Kidney (tissue), 14 donors: Measurements from ENCODE around the gene SDC4. TPM values are rescaled to one million over a fixed set of nuclear protein-coding genes. Genes with fewer than 3 reads are reported as not detected.
A peak's percentile ranks its signal among the peaks of the same experiment; 100 is the strongest.

Experiments
- DNase-seq, 5 donors: peaks; one replicate each; pipeline ENCODE4 v3.0.0-alpha.2; 2013 to 2020
- FAIRE-seq: peaks from 2 replicates; lab custom pipeline; 2012; peaks lifted over from hg19 to GRCh38; lab: Jason Lieb, UNC
- H3K27ac ChIP-seq, 2 donors: one replicate each; pipeline ENCODE4 v1.7.0; 2013; ENCODE audit warnings: low read depth in 2 of 2, low read length in 2 of 2, inconsistent platforms in 1 of 2
- H3K27me3 ChIP-seq: one replicate; pipeline ENCODE4 v1.7.1; 2013; ENCODE audit warnings: low read length, inconsistent platforms; ENCODE audit not compliant: control insufficient read depth, insufficient read depth
- H3K36me3 ChIP-seq, 3 donors: one replicate each; pipeline versions ENCODE4 v1.7.0 to v1.7.1; 2013; ENCODE audit warnings: low read length in 3 of 3, control low read depth in 1 of 3, inconsistent platforms in 1 of 3; ENCODE audit not compliant: insufficient read depth in 3 of 3, control insufficient read depth in 2 of 3
- H3K4me1 ChIP-seq, 3 donors: one replicate each; pipeline versions ENCODE4 v1.7.0 to v1.7.1; 2013; ENCODE audit warnings: low read length in 3 of 3, inconsistent platforms in 1 of 3, low read depth in 1 of 3; ENCODE audit not compliant: control insufficient read depth in 2 of 3, insufficient read depth in 2 of 3
- H3K4me3 ChIP-seq, 3 donors: one replicate each; pipeline versions ENCODE4 v1.7.0 to v1.8.1; 2013; ENCODE audit warnings: low read length in 3 of 3, control low read depth in 1 of 3, inconsistent platforms in 1 of 3
- H3K9ac ChIP-seq, 3 donors: one replicate each; pipeline versions ENCODE4 v1.7.0 to v1.7.1; 2013; ENCODE audit warnings: low read length in 3 of 3, control low read depth in 1 of 3, inconsistent platforms in 1 of 3
- H3K9me3 ChIP-seq, 3 donors: one replicate each; pipeline versions ENCODE4 v1.7.0 to v1.7.1; 2013; ENCODE audit warnings: low read length in 3 of 3, control low read depth in 1 of 3, inconsistent platforms in 1 of 3; ENCODE audit not compliant: control insufficient read depth in 2 of 3, insufficient read depth in 1 of 3
- intact Hi-C: fragments of 100-400 bp; cut with DNase I; formaldehyde crosslinking; loops from one replicate; pipeline ENCODE4 v1.11.1; 2022
- polyA plus RNA-seq: library from polyadenylated mRNA; stranded (reverse); fragments of 350-450 nt; fragmentation: Illumina TruSeq; extraction: RNeasy Lipid Tissue Mini Kit (QIAGEN cat#74804); gene quantifications from one replicate; pipeline ENCODE4 v1.2.3, GENCODE V29; 2014; ENCODE audit warnings: low read depth, low replicate concordance; ENCODE audit not compliant: insufficient read depth
- total RNA-seq: library from RNA; stranded (reverse); fragmentation: NEBNext Ultra II Directional; extraction: Animal tissue kit (Norgen Biotek cat#: 25700); gene quantifications from one replicate; pipeline ENCODE4 v1.2.1, GENCODE V29; 2021
- TF ChIP-seq, protein P1 (sequence below): IDR thresholded peaks from 3 replicates; pipeline ENCODE4 v1.5.1; 2012; ENCODE audit warnings: mild to moderate bottlenecking, moderate library complexity, borderline replicate concordance; ENCODE audit not compliant: insufficient read depth; ENCODE audit errors: extremely low read depth
- donor health status: control.
- donor health status: control.
- donor health status: control.
- donor health status: control.
- donor health status: control.
- donor health status: DM: yes; HTN: yes; CAD: no.
- donor health status: Normal renal cell carcinoma (clear cell type).

SDC4 gene
- total and polyA plus RNA-seq, 2 donors from 2014 or later: 242 to 397 TPM

DNA sequence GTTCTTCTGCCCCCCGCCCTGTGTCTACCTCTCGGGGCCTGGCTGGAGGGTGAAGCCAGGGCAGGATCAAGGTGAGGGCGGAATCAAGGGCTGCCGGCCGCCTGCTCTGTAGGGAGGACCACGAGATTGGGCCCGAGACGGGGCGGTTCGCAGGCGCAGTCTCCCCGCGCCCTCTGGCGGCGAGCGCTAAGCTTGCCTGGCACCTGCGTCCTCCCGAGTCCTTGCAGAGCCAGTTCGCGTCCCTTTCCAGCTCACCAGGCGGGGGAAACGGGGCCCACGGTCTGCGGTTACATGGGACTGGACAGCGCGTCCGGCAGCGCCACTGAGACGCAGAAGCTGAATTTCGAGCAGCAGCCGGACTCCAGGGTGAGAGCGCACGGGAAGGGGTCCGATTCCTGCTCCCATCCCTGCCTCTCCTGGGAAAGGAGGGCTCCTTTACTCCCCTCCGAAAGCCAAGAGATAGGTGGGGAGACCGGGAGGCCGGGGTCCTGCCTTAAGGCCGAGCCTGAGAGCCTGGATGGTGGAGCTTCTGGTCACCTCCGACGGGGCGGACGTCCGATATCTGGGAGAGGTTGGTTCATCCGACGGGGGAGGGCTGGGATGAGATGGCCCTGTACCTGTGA is 36.5 kb downstream of the SDC4 start:
- DNase-seq (peak; percentile 68 to 87 (median 71)), FAIRE-seq (no peak)
- Histone ChIP-seq H3K27me3 (peaks cover 4% of the 10 kb centered on the region), H3K36me3 (no peaks in the 10 kb centered on the region), H3K4me1 (no peaks in the 10 kb centered on the region), H3K9me3 (no peaks in the 10 kb centered on the region), H3K4me3 (no peak overlapping the region), H3K9ac (no peak overlapping the region), H3K27ac (no peak overlapping the region)
- intact Hi-C loops: loop anchor here (10.0 kb wide), 1 partner anchor 463 kb away; no protein-coding TSS in a partner anchor
- TF ChIP-seq, protein P1, sequence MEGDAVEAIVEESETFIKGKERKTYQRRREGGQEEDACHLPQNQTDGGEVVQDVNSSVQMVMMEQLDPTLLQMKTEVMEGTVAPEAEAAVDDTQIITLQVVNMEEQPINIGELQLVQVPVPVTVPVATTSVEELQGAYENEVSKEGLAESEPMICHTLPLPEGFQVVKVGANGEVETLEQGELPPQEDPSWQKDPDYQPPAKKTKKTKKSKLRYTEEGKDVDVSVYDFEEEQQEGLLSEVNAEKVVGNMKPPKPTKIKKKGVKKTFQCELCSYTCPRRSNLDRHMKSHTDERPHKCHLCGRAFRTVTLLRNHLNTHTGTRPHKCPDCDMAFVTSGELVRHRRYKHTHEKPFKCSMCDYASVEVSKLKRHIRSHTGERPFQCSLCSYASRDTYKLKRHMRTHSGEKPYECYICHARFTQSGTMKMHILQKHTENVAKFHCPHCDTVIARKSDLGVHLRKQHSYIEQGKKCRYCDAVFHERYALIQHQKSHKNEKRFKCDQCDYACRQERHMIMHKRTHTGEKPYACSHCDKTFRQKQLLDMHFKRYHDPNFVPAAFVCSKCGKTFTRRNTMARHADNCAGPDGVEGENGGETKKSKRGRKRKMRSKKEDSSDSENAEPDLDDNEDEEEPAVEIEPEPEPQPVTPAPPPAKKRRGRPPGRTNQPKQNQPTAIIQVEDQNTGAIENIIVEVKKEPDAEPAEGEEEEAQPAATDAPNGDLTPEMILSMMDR: peak; percentile 75

DNA sequence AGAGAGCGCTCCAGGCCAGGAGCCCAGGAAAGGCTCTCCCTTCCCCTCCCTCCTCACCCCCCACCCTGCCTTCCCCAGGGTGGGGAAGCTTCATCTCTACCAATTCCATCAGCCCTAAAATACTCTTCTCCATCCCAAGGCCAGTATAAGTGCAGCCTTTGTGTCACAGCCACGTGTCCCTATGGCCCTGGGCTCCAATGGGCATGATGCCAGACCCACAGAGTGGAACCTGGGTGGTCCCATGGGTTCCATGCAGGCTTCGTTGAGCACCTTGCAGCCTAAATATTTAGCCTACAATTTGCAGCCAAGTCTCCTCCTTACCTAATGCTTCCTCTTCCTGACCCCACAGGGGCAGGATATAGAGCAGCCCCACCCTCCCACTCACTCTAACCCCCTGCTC is 39.1 kb downstream of the SDC4 start:
- H3K9me3 ChIP-seq: no peaks in the 10 kb centered on the region
- no peak overlapping the region for H3K9ac ChIP-seq
- intact Hi-C loops: no loop called here
- no peak overlapping the region for H3K4me3 ChIP-seq
- H3K36me3 ChIP-seq: no peaks in the 10 kb centered on the region
- no peaks in the 10 kb centered on the region for H3K4me1 ChIP-seq
- TF ChIP-seq, protein P1: no peak
- DNase-seq (peak in 1 of 5 donors; percentile 36), FAIRE-seq (no peak)
- H3K27me3 ChIP-seq: peaks cover 4% of the 10 kb centered on the region
- no peak overlapping the region for H3K27ac ChIP-seq

DNA sequence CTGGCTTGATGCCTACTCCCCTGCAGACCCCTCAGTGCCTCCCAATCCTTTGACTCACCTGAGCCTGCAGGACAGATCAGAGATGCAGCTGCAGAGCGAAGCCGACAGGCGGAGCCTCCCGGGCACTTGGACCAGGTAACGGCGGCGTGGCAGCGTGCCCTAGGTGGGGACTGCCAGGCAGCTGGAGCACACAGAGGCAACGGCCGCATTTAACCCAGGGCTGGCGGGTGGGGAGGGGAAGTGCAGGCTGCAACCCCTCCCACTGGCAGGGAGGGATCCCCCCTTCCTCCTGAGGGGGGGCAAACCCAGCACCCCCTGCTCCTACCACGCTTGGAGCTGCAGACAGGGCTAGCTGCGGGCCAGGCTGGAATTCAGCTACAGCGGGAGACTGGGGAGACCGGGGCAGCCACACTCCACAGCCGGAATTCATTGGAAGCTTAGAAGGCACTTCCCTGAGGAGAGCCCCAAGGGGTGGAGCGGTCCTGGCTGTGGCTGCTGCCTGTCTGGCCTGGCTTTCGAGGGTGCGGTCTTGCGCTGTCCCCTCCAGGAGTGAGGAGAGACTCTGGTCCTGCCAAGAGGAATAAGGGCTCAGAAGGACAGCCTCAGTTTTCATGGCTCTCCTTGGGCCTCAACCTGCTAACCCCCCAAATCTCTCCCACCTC is 40.0 kb downstream of the SDC4 start, which contains the start of gene MATN4:
Gene MATN4, minus strand, starts transcription at position 183 of the 662 bp plus-strand sequence. CDS start 2,717 bp downstream, outside the sequence.
- no peak for DNase-seq
- Histone ChIP-seq H3K9ac (no peak within 1 kb of the TSS), H3K9me3 (no peaks in the 10 kb centered on the region), H3K4me1 (no peaks in the 10 kb centered on the region), H3K36me3 (no peaks in the 10 kb centered on the region), H3K27ac (no peak within 1 kb of the TSS), H3K4me3 (no peak within 1 kb of the TSS), H3K27me3 (peaks cover 4% of the 10 kb centered on the region)
- intact Hi-C loops: no loop called here
- TF ChIP-seq, protein P1: no peak
- FAIRE-seq: no peak
